GM12878 (cell line): ENCODE measurements around the gene PSMD1. TPM values are rescaled to one million over a fixed set of nuclear protein-coding genes. Genes with fewer than 3 reads are reported as not detected.

Source experiments
- ATAC-seq: fragments of 200-7000 bp; cut with Tn5 transposase; 3 replicates; pipeline ENCODE4 v1.9.1; 2020; ENCODE audit warnings: mild to moderate bottlenecking, moderate library complexity
- BruUV-seq: library from RNA; stranded (reverse); fragments of 400-500 nt; replicated peaks from 2 replicates; lab custom pipeline; 2021; lab: Mats Ljungman, UMichigan
- CTCF ChIA-PET: fragments of 300-600 bp; sonication (Branson Sonifier 250); formaldehyde crosslinking; extraction: SDS; loops from one replicate; lab custom pipeline; 2021; ENCODE audit warnings: inconsistent platforms; lab: Yijun Ruan, JAX
- POLR2A ChIA-PET: fragments of 350-600 bp; formaldehyde crosslinking; extraction: SDS; loops from one replicate; lab custom pipeline; 2021; ENCODE audit warnings: inconsistent platforms; lab: Charles Lee
- RAD21 ChIA-PET: fragments of 300-600 bp; sonication (Branson Sonifier 250); formaldehyde crosslinking; loops from one replicate; lab custom pipeline; 2023; ENCODE audit warnings: antibody characterized with exemption; ENCODE audit not compliant: unreplicated experiment; lab: Charles Lee
- SMC1A ChIA-PET: fragments of 300-600 bp; sonication (Branson Sonifier 250); formaldehyde crosslinking; loops from one replicate; lab custom pipeline; 2023; ENCODE audit not compliant: unreplicated experiment, uncharacterized antibody; lab: Charles Lee
- DNase-seq: peaks from one replicate; pipeline ENCODE4 v3.0.0-alpha.2; 2011; ENCODE audit warnings: low read depth, low spot score
- FAIRE-seq: peaks from 3 replicates; lab custom pipeline; 2011; peaks lifted over from hg19 to GRCh38; lab: Jason Lieb, UNC
- H2AFZ ChIP-seq: 2 replicates; pipeline ENCODE4 v1.6.0; 2011; ENCODE audit warnings: low read depth, low read length, control low read depth; ENCODE audit not compliant: control insufficient read depth
- H3K27ac ChIP-seq: 2 replicates; pipeline ENCODE4 v1.5.1; 2011; ENCODE audit warnings: control low read depth; ENCODE audit not compliant: control insufficient read depth, insufficient read depth
- H3K27me3 ChIP-seq, 2 experiments: replicated peaks in 1 of 2; 2 replicates each; pipeline versions ENCODE4 v1.6.0 to v1.6.1; 2011; ENCODE audit warnings: low read length in 1 of 2; ENCODE audit not compliant: control insufficient read depth in 2 of 2, insufficient read depth in 2 of 2
- H3K36me3 ChIP-seq, 2 experiments: 2 replicates each; pipeline ENCODE4 v1.5.1; 2011; ENCODE audit warnings: low read length in 1 of 2; ENCODE audit not compliant: control insufficient read depth in 2 of 2, insufficient read depth in 2 of 2
- H3K4me1 ChIP-seq: 2 replicates; pipeline ENCODE4 v1.6.1; 2011; ENCODE audit warnings: mild to moderate bottlenecking, low read length, moderate library complexity, mixed read lengths; ENCODE audit not compliant: control insufficient read depth, insufficient read depth
- H3K4me2 ChIP-seq: 2 replicates; pipeline ENCODE4 v1.6.0; 2011; ENCODE audit warnings: control low read depth; ENCODE audit not compliant: control insufficient read depth, insufficient read depth
- H3K4me3 ChIP-seq: fragments of 200-600 bp; sonication (generic); 2 replicates; pipeline ENCODE4 v1.5.1; 2016
- H3K79me2 ChIP-seq: 2 replicates; pipeline ENCODE4 v1.6.0; 2011; ENCODE audit warnings: low read length; ENCODE audit not compliant: control insufficient read depth, insufficient read depth
- H3K9ac ChIP-seq: 2 replicates; pipeline ENCODE4 v1.8.0; 2011; ENCODE audit warnings: low read length, control low read depth, mixed read lengths; ENCODE audit not compliant: control insufficient read depth, insufficient read depth
- H3K9me3 ChIP-seq: replicated peaks from 3 replicates; pipeline ENCODE4 v1.5.1; 2011; ENCODE audit warnings: mild to moderate bottlenecking, low read length; ENCODE audit not compliant: control insufficient read depth, insufficient read depth
- H4K20me1 ChIP-seq: 2 replicates; pipeline ENCODE4 v1.6.0; 2011; ENCODE audit not compliant: control insufficient read depth, insufficient read depth
- KLF5 ChIP-seq: fragments of 450-650 bp; IDR thresholded peaks from 2 replicates; pipeline ENCODE4 v1.6.1; 2014; ENCODE audit warnings: mild to moderate bottlenecking; ENCODE audit not compliant: partially characterized antibody
- NKRF ChIP-seq: fragments of 450-650 bp; conservative IDR thresholded peaks from 2 replicates; pipeline ENCODE4 v1.6.1; 2017; ENCODE audit warnings: mild to moderate bottlenecking, moderate library complexity
- SIX5 ChIP-seq: IDR thresholded peaks from 2 replicates; pipeline ENCODE4 v1.6.1; 2011; ENCODE audit warnings: mild to moderate bottlenecking, low read depth, low read length, moderate library complexity; ENCODE audit not compliant: severe bottlenecking
- WGBS: methylation state at CpG from one replicate; pipeline ENCODE4 v1.1.6; 2016; ENCODE audit warnings: low lambda C conversion rate; ENCODE audit not compliant: insufficient replicate concordance, insufficient coverage; ENCODE audit errors: missing lambda C conversion rate; 5-methylcytosine and 5-hydroxymethylcytosine counted together
- in situ Hi-C: fragments of 300-500 bp; cut with MboI; formaldehyde crosslinking; loops from 9 replicates; pipeline ENCODE4 v1.14.3; 2018; ENCODE audit warnings: mixed read lengths
- intact Hi-C: fragments of 100-400 bp; cut with micrococcal nuclease; formaldehyde crosslinking; loops from one replicate; pipeline ENCODE4 v1.14.2; 2022; ENCODE audit not compliant: unreplicated experiment
- polyA plus RNA-seq, 11 experiments: library from polyadenylated mRNA; depleted of rRNA in 4 of 11; unstranded in 6 of 11; stranded (reverse) in 5 of 11; fragments of >200 nt; fragmentation: Nextera tagmentation in 4 of 11; fragmentation: Illumina TruSeq in 1 of 11; extraction: Ambion mirVana in 4 of 11; extraction: Trizol in 1 of 11; gene quantifications; 1 replicate in 1 of 11; 2 replicates in 10 of 11; pipeline versions ENCODE4 v1.2.1 to v1.2.3, GENCODE V29; 2011 to 2016; ENCODE audit warnings: inconsistent platforms in 2 of 11, missing spikeins in 2 of 11, low read depth in 1 of 11
- total RNA-seq, 4 experiments: library from RNA; depleted of rRNA in 3 of 4; stranded (reverse); fragments of >200 nt in 3 of 4; fragmentation: Illumina TruSeq in 1 of 4; extraction: Trizol in 1 of 4; gene quantifications; 2 replicates each; pipeline versions ENCODE4 v1.2.1 to v1.2.3, GENCODE V29; 2013 to 2021
- TF ChIP-seq, protein P1 (sequence below), 3 experiments: IDR thresholded peaks in 2 of 3; conservative IDR thresholded peaks in 1 of 3; 2 replicates each; pipeline ENCODE4 v1.5.1; 2011; ENCODE audit warnings: low read depth in 3 of 3, low read length in 3 of 3, mild to moderate bottlenecking in 3 of 3, control low read depth in 2 of 3, moderate library complexity in 2 of 3, inconsistent platforms in 1 of 3, mixed read lengths in 1 of 3; ENCODE audit not compliant: control insufficient read depth in 2 of 3, insufficient read depth in 1 of 3; ENCODE audit errors: extremely low read depth in 1 of 3

The PSMD1 gene
- total and polyA plus RNA-seq, 10 of the 15 experiments (the other 5 are each of a cell fraction or from before 2014, with no cell fraction given): 87.4 to 220 (median 139) TPM

- Histone ChIP-seq H3K4me2 (no peak overlapping the region), H2AFZ (no peak overlapping the region), H3K36me3 (no peaks in the 10 kb centered on the region), H3K9ac (no peak overlapping the region), H3K79me2 (no peaks in the 10 kb centered on the region), H4K20me1 (no peaks in the 10 kb centered on the region), H3K27me3 (no peaks in the 10 kb centered on the region), H3K9me3 (no peaks in the 10 kb centered on the region), H3K4me1 (peaks cover 11% of the 10 kb centered on the region), H3K4me3 (no peak overlapping the region), H3K27ac (no peak overlapping the region)
- DNase-seq: no peak
- TF ChIP-seq SIX5 (no peak), KLF5 (no peak)
- FAIRE-seq: no peak
- ChIA-PET RAD21 (no interaction called here), CTCF (interaction anchor here (0.7 to 1.4 kb wide), 4 partner anchors 11 to 100 kb away, joined by 3 to 5 read pairs (median 4); no protein-coding TSS in a partner anchor), POLR2A (no interaction called here), SMC1A (interaction anchor here (0.9 to 1.2 kb wide), 2 partner anchors 37 to 51 kb away, joined by 3 read pairs; no protein-coding TSS in a partner anchor)
- 76% methylated on average over 7 of the region's 7 CpGs for WGBS
- no TSS peak for BruUV-seq
- in situ Hi-C loops: no loop called here
- no peak for ATAC-seq
- intact Hi-C loops: no loop called here
Observed at GRCh38 chr2:231186325-231186724, 129.7 kb downstream of the PSMD1 start.

DNA sequence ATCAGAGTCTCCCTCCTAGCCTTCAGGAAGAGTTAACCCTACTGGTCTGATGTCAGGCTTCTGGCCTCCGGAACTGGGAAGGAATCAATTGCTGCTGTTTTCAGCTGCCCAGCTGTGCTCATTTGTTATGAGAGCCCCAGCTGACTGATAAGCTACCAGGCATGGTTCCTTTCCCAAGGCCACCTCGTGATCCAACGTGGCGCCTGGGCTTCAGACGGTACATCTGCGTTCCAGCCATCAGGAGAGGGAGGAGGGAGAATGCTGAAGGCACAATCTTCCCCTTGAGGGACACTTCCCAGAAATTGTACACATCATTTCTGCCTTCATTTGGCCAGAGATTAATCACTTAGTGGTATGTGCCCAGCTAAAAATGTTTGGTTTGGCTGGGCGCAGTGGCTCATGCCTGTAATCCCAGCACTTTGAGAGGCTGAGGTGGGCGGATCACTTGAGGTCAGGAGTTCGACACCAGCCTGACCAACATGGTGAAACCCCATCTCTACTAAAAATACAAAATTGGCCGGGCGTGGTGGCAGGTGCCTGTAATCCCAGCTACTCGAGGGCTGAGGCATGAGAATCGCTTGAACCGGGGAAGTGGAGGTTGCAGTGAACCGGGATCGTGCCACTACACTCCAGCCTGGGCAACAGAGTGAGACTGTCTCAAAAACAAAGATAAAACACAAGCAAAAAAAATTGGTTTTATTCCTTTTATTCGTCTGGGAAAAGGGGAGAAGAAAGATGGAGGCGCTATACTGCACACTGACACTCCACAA, 131.3 kb downstream of the PSMD1 start:
- no peaks in the 10 kb centered on the region for H3K27me3 ChIP-seq
- H3K4me3 ChIP-seq: no peak overlapping the region
- ATAC-seq (no peak), DNase-seq (no peak), FAIRE-seq (no peak)
- H3K4me1 ChIP-seq: no peaks in the 10 kb centered on the region
- RAD21 ChIA-PET: no interaction called here
- in situ Hi-C loops: no loop called here
- no peak overlapping the region for H3K27ac ChIP-seq
- no peak overlapping the region for H3K4me2 ChIP-seq
- no TSS peak for BruUV-seq
- H3K9ac ChIP-seq: no peak overlapping the region
- POLR2A ChIA-PET: interaction anchor here (0.7 kb wide), 1 partner anchor 355 kb away, joined by 3 read pairs; no protein-coding TSS in a partner anchor
- TF ChIP-seq, protein P1, sequence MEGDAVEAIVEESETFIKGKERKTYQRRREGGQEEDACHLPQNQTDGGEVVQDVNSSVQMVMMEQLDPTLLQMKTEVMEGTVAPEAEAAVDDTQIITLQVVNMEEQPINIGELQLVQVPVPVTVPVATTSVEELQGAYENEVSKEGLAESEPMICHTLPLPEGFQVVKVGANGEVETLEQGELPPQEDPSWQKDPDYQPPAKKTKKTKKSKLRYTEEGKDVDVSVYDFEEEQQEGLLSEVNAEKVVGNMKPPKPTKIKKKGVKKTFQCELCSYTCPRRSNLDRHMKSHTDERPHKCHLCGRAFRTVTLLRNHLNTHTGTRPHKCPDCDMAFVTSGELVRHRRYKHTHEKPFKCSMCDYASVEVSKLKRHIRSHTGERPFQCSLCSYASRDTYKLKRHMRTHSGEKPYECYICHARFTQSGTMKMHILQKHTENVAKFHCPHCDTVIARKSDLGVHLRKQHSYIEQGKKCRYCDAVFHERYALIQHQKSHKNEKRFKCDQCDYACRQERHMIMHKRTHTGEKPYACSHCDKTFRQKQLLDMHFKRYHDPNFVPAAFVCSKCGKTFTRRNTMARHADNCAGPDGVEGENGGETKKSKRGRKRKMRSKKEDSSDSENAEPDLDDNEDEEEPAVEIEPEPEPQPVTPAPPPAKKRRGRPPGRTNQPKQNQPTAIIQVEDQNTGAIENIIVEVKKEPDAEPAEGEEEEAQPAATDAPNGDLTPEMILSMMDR (IDR thresholded peaks at IDR 0.05 in 2 of 3, conservative IDR thresholded peaks at IDR 0.05 in 1 of 3; ENCODE audit: control insufficient read depth in 2 of 3, extremely low read depth in 1 of 3, insufficient read depth in 1 of 3, low read depth in 3 of 3, low read length in 3 of 3): no peak
- no peak for TF ChIP-seq NKRF
- no peaks in the 10 kb centered on the region for H3K79me2 ChIP-seq
- WGBS: 48% methylated on average over 17 of the region's 18 CpGs
- no peak overlapping the region for H2AFZ ChIP-seq
- intact Hi-C loops: no loop called here
- CTCF ChIA-PET: interaction anchor here (0.6 to 1.4 kb wide), 3 partner anchors 14 to 84 kb away, joined by 3 to 5 read pairs (median 3); no protein-coding TSS in a partner anchor
- no peaks in the 10 kb centered on the region for H3K36me3 ChIP-seq
- H4K20me1 ChIP-seq: no peaks in the 10 kb centered on the region
- SMC1A ChIA-PET: interaction anchor here (0.9 to 1.0 kb wide), 2 partner anchors 77 to 290 kb away, joined by 3 read pairs; no protein-coding TSS in a partner anchor
- H3K9me3 ChIP-seq: no peaks in the 10 kb centered on the region
